ENCODE measurements around the gene SRC.

The SRC gene

DNA sequence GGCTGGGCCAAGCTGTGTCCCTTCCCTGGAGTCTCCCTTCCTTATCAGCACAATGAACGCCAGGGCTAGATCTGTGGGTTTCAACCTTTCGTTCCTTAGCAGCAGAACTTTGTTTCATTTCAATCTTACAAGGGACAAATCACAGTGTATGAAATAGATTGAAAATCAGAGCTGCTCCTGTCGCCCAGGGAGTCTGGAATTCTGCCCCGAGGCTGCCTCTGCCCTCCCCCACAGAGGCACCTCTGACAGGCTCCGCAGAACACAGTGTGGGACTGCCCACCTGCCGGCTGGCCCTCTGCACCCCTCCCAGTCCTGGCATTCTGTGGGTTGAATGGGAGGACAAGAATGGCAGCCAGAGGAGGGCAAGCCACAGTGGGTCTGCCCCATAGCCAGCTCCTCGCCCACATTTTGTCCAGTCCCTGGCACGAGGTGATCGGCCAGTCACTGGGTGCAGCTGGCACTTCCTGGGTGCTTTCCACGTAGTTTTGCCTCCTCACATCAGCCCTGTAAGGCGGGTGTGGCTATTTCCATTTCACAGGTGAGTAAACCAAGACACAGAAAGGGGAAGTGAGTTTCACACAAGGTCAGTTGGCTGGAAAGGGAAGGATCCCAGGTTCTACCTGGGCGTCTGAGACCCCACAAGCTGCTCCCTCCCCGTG lies 30.4 kb upstream of the SRC start:
- no peak overlapping the region for H3K4me3 Mint-ChIP-seq
- H3K9me3 Mint-ChIP-seq = no peaks in the 10 kb centered on the region
- peaks cover 4% of the 10 kb centered on the region for H3K27me3 Mint-ChIP-seq (ENCODE audit: low read depth, poor library complexity)
- TF ChIP-seq CTCF (IDR thresholded peaks at IDR 0.05) = no peak
- peaks cover 53% of the 10 kb centered on the region for H3K4me1 Mint-ChIP-seq
- DNase-seq = no peak
- H3K36me3 Mint-ChIP-seq (ENCODE audit: low read depth) = peaks cover 28% of the 10 kb centered on the region
- peak overlapping the region; percentile 95 for H3K27ac Mint-ChIP-seq

DNA sequence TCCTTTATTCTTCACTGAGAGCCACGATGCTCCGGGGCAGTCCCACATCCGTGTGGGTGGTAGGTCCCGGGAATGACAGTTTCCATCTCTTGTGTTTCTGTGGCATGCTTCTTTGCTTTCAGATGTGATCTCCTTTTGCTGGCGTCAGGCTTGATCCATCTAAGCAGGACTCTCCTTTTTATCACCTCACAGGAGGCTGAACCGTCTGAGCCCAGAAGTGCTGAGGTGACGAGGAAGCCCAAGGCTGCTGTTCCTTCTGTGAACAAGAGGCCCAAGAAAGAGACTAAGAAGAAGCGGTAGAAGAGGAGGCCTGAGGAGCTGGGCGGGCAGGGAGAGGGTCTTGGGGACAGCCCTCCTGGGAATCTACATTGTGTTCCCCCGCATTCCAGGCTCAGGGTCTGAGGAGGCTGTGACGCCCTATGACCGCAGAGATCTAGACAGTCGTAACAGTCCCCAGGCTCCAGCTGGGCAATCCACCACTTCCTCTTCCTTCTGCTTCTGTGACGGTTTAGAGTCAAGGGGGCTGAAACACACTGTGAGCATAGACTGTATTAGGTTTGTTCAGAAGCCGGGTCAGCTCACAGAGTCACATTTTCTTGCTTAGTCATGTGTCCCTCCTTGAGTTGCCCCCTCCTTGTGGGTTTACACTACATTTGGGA lies 29.7 kb upstream of the SRC start:
- TF ChIP-seq CTCF (IDR thresholded peaks at IDR 0.05) = no peak
- Mint-ChIP-seq H3K9me3 (no peaks in the 10 kb centered on the region), H3K4me1 (peaks cover 46% of the 10 kb centered on the region), H3K27me3 (ENCODE audit: low read depth, poor library complexity) (peaks cover 4% of the 10 kb centered on the region), H3K27ac (peak overlapping the region; percentile 95), H3K4me3 (no peak overlapping the region), H3K36me3 (ENCODE audit: low read depth) (peaks cover 24% of the 10 kb centered on the region)
- DNase-seq = peak; percentile 15

GRCh38 chr20:37316775-37317170 lies 29.2 kb upstream of the SRC start:
- no peak for TF ChIP-seq CTCF (IDR thresholded peaks at IDR 0.05)
- peaks cover 43% of the 10 kb centered on the region for H3K4me1 Mint-ChIP-seq
- no peak overlapping the region for H3K4me3 Mint-ChIP-seq
- H3K27ac Mint-ChIP-seq = peak overlapping the region; percentile 83
- no peak for DNase-seq
- H3K9me3 Mint-ChIP-seq = no peaks in the 10 kb centered on the region
- H3K27me3 Mint-ChIP-seq (ENCODE audit: low read depth, poor library complexity) = peaks cover 4% of the 10 kb centered on the region
- peaks cover 26% of the 10 kb centered on the region for H3K36me3 Mint-ChIP-seq (ENCODE audit: low read depth)

GRCh38 chr20:37317316-37317715 lies 28.6 kb upstream of the SRC start:
- H3K4me3 Mint-ChIP-seq = no peak overlapping the region
- peaks cover 40% of the 10 kb centered on the region for H3K4me1 Mint-ChIP-seq
- H3K9me3 Mint-ChIP-seq = peaks cover 2% of the 10 kb centered on the region
- peaks cover 4% of the 10 kb centered on the region for H3K27me3 Mint-ChIP-seq (ENCODE audit: low read depth, poor library complexity)
- DNase-seq = no peak
- H3K27ac Mint-ChIP-seq = peak overlapping the region; percentile 83
- H3K36me3 Mint-ChIP-seq (ENCODE audit: low read depth) = peaks cover 23% of the 10 kb centered on the region
- no peak for TF ChIP-seq CTCF (IDR thresholded peaks at IDR 0.05)

- no peak for TF ChIP-seq CTCF (IDR thresholded peaks at IDR 0.05)
- Mint-ChIP-seq H3K27ac (peak overlapping the region; percentile 83), H3K36me3 (ENCODE audit: low read depth) (peaks cover 31% of the 10 kb centered on the region), H3K4me3 (no peak overlapping the region), H3K27me3 (ENCODE audit: low read depth, poor library complexity) (peaks cover 4% of the 10 kb centered on the region), H3K4me1 (peaks cover 34% of the 10 kb centered on the region), H3K9me3 (peaks cover 10% of the 10 kb centered on the region)
- no peak for DNase-seq
These were observed 27.8 kb upstream of the SRC start for GRCh38 chr20:37317994-37318640.

Data from nephron progenitor cell (in vitro differentiated cells).